Keratinocyte (primary cell): ENCODE measurements around the gene RAD54L2. TPM values are rescaled to one million over a fixed set of nuclear protein-coding genes. Genes with fewer than 3 reads are reported as not detected.

Source experiments
- DNase-seq: peaks from one replicate; pipeline ENCODE4 v3.0.0-alpha.2; 2011; ENCODE audit warnings: low read depth, missing footprints, low spot score
- FAIRE-seq: peaks from 2 replicates; lab custom pipeline; 2011; peaks lifted over from hg19 to GRCh38; lab: Jason Lieb, UNC
- H2AFZ ChIP-seq: 2 replicates; pipeline ENCODE4 v1.6.0; 2012; ENCODE audit warnings: low read length, control low read depth, inconsistent platforms; ENCODE audit not compliant: control insufficient read depth
- H3K27ac ChIP-seq: 2 replicates; pipeline ENCODE4 v1.5.1; 2011; ENCODE audit warnings: low read length; ENCODE audit not compliant: control insufficient read depth, insufficient read depth
- H3K27me3 ChIP-seq: 3 replicates; pipeline ENCODE4 v1.6.0; 2011; ENCODE audit warnings: low read length; ENCODE audit not compliant: control insufficient read depth, insufficient read depth; ENCODE audit errors: extremely low read depth
- H3K36me3 ChIP-seq, 2 experiments: 2 replicates in 1 of 2; 3 replicates in 1 of 2; pipeline ENCODE4 v1.5.1; 2011; ENCODE audit warnings: low read length in 2 of 2, mild to moderate bottlenecking in 1 of 2; ENCODE audit not compliant: control insufficient read depth in 2 of 2, insufficient read depth in 2 of 2; ENCODE audit errors: extremely low read depth in 1 of 2
- H3K4me1 ChIP-seq: 3 replicates; pipeline ENCODE4 v1.5.1; 2011; ENCODE audit warnings: low read length; ENCODE audit not compliant: control insufficient read depth, insufficient read depth; ENCODE audit errors: extremely low read depth
- H3K4me2 ChIP-seq: 3 replicates; pipeline ENCODE4 v1.6.0; 2011; ENCODE audit warnings: low read depth, low read length; ENCODE audit not compliant: control insufficient read depth, insufficient read depth; ENCODE audit errors: extremely low read depth
- H3K4me3 ChIP-seq, 3 experiments: fragments of 200-600 bp in 1 of 3; sonication (generic) in 1 of 3; 2 replicates in 2 of 3; 3 replicates in 1 of 3; pipeline ENCODE4 v1.5.1; 2011 to 2016; ENCODE audit warnings: low read length in 3 of 3, mild to moderate bottlenecking in 3 of 3, control low read depth in 2 of 3, inconsistent platforms in 1 of 3, low read depth in 1 of 3, mixed read lengths in 1 of 3, mixed run types in 1 of 3, moderate library complexity in 1 of 3; ENCODE audit not compliant: control insufficient read depth in 2 of 3, insufficient read depth in 2 of 3; ENCODE audit errors: extremely low read depth in 1 of 3
- H3K79me2 ChIP-seq: 2 replicates; pipeline ENCODE4 v1.6.0; 2012; ENCODE audit warnings: low read length; ENCODE audit not compliant: control insufficient read depth, insufficient read depth
- H3K9ac ChIP-seq: 3 replicates; pipeline ENCODE4 v1.6.0; 2011; ENCODE audit warnings: low read length; ENCODE audit not compliant: control insufficient read depth, insufficient read depth; ENCODE audit errors: extremely low read depth
- H3K9me1 ChIP-seq: 3 replicates; pipeline ENCODE4 v1.6.0; 2011; ENCODE audit warnings: low read length; ENCODE audit not compliant: control insufficient read depth, insufficient read depth; ENCODE audit errors: extremely low read depth
- H3K9me3 ChIP-seq: 2 replicates; pipeline ENCODE4 v1.5.1; 2012; ENCODE audit warnings: low read depth, low read length; ENCODE audit not compliant: control insufficient read depth
- H4K20me1 ChIP-seq: 3 replicates; pipeline ENCODE4 v1.6.0; 2011; ENCODE audit warnings: low read length; ENCODE audit not compliant: control insufficient read depth, insufficient read depth; ENCODE audit errors: extremely low read depth
- EZH2 ChIP-seq: IDR thresholded peaks from one replicate; pipeline ENCODE4 v1.6.1; 2012; ENCODE audit warnings: inconsistent platforms, mild to moderate bottlenecking, low read length, moderate library complexity
- dilution Hi-C: fragments of 300-500 bp; cut with MboI; formaldehyde crosslinking; loops from one replicate; pipeline ENCODE4 v1.7.0; 2020; ENCODE audit warnings: low sequenced_read_pairs; ENCODE audit not compliant: extremely low pct_ligation_motif_present
- polyA plus RNA-seq, 5 experiments: library from polyadenylated mRNA; depleted of rRNA in 3 of 5; stranded (reverse) in 3 of 5; stranded (forward) in 1 of 5; unstranded in 1 of 5; fragments of >200 nt; gene quantifications; 1 replicate in 1 of 5; 2 replicates in 3 of 5; 3 replicates in 1 of 5; pipeline versions ENCODE4 v1.2.1 to v1.2.3, GENCODE V29; 2011 to 2012; ENCODE audit warnings: missing spikeins in 2 of 5, low read depth in 1 of 5, low replicate concordance in 1 of 5
- TF ChIP-seq, protein P1 (sequence below), 3 experiments: IDR thresholded peaks in 1 of 3; conservative IDR thresholded peaks in 1 of 3; optimal IDR thresholded peaks in 1 of 3; 2 replicates in 2 of 3; 3 replicates in 1 of 3; pipeline versions ENCODE3 to v1.5.1; 2011; ENCODE audit warnings: low read length in 3 of 3, mild to moderate bottlenecking in 3 of 3, moderate library complexity in 2 of 3, control low read depth in 1 of 3, inconsistent platforms in 1 of 3; ENCODE audit not compliant: insufficient read depth in 2 of 3; ENCODE audit errors: extremely low read depth in 1 of 3

Gene RAD54L2
- polyA plus RNA-seq, 1 donor (not counting 4 experiments of a cell fraction or from before 2014, with no cell fraction given), result 4.2 TPM

DNA sequence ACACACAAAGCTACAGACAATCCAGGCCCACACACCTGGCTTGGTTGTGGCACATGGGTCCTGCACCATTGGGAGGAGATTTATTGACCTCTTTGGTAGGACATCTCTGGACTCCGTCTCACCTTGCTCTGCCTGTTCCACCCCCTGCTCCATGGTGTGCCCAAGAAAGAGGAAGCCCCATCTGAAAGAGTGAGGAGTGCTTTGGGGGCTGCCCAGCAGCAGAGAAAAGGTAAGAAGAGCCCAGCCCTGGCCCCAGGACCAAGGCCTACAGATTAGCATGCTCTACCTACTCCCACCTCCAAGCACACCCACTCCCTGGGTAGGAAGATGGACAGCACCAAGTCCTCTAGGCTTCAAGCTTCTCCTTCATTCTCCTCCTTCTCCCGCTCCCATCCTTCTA, 35.5 kb upstream of the RAD54L2 start:
- H3K79me2 ChIP-seq, result peaks cover 10% of the 10 kb centered on the region
- dilution Hi-C loops, result no loop called here
- H3K27ac ChIP-seq, result no peak overlapping the region
- H3K4me3 ChIP-seq, result no peak overlapping the region
- no peak for FAIRE-seq
- no peaks in the 10 kb centered on the region for H3K36me3 ChIP-seq
- no peaks in the 10 kb centered on the region for H3K27me3 ChIP-seq
- TF ChIP-seq EZH2, result no peak
- TF ChIP-seq, protein P1, sequence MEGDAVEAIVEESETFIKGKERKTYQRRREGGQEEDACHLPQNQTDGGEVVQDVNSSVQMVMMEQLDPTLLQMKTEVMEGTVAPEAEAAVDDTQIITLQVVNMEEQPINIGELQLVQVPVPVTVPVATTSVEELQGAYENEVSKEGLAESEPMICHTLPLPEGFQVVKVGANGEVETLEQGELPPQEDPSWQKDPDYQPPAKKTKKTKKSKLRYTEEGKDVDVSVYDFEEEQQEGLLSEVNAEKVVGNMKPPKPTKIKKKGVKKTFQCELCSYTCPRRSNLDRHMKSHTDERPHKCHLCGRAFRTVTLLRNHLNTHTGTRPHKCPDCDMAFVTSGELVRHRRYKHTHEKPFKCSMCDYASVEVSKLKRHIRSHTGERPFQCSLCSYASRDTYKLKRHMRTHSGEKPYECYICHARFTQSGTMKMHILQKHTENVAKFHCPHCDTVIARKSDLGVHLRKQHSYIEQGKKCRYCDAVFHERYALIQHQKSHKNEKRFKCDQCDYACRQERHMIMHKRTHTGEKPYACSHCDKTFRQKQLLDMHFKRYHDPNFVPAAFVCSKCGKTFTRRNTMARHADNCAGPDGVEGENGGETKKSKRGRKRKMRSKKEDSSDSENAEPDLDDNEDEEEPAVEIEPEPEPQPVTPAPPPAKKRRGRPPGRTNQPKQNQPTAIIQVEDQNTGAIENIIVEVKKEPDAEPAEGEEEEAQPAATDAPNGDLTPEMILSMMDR (optimal IDR thresholded peaks at IDR 0.05 in 1 of 3, IDR thresholded peaks at IDR 0.05 in 1 of 3, conservative IDR thresholded peaks at IDR 0.05 in 1 of 3; ENCODE audit: extremely low read depth in 1 of 3, insufficient read depth in 2 of 3, low read length in 3 of 3), result no peak
- peaks cover 4% of the 10 kb centered on the region for H3K4me1 ChIP-seq
- H3K9me3 ChIP-seq, result no peaks in the 10 kb centered on the region
- DNase-seq, result no peak
- H4K20me1 ChIP-seq, result no peaks in the 10 kb centered on the region
- H3K4me2 ChIP-seq, result no peak overlapping the region
- no peak overlapping the region for H2AFZ ChIP-seq
- no peaks in the 10 kb centered on the region for H3K9me1 ChIP-seq
- H3K9ac ChIP-seq, result no peak overlapping the region

- Histone ChIP-seq H4K20me1 (no peaks in the 10 kb centered on the region), H3K4me1 (no peaks in the 10 kb centered on the region), H3K27me3 (no peaks in the 10 kb centered on the region), H3K9me1 (no peaks in the 10 kb centered on the region), H2AFZ (no peak overlapping the region), H3K27ac (no peak overlapping the region), H3K4me3 (no peak overlapping the region), H3K4me2 (no peak overlapping the region), H3K9ac (no peak overlapping the region), H3K79me2 (no peaks in the 10 kb centered on the region), H3K36me3 (no peaks in the 10 kb centered on the region), H3K9me3 (no peaks in the 10 kb centered on the region)
- TF ChIP-seq, protein P1 (optimal IDR thresholded peaks at IDR 0.05 in 1 of 3, IDR thresholded peaks at IDR 0.05 in 1 of 3, conservative IDR thresholded peaks at IDR 0.05 in 1 of 3; ENCODE audit: extremely low read depth in 1 of 3, insufficient read depth in 2 of 3, low read length in 3 of 3), result no peak
- no peak for TF ChIP-seq EZH2
- DNase-seq, result no peak
- FAIRE-seq, result no peak
- dilution Hi-C loops, result no loop called here
Measured at GRCh38 chr3:51508255-51508654, 30.3 kb upstream of the RAD54L2 start.
